ENCODE measurements around the gene VPS52. TPM values are rescaled to one million over a fixed set of nuclear protein-coding genes. Genes with fewer than 3 reads are reported as not detected.

Gene VPS52
- total RNA-seq, 4 donors from 2014 or later: 18.1 to 45.5 (median 31.5) TPM

DNA sequence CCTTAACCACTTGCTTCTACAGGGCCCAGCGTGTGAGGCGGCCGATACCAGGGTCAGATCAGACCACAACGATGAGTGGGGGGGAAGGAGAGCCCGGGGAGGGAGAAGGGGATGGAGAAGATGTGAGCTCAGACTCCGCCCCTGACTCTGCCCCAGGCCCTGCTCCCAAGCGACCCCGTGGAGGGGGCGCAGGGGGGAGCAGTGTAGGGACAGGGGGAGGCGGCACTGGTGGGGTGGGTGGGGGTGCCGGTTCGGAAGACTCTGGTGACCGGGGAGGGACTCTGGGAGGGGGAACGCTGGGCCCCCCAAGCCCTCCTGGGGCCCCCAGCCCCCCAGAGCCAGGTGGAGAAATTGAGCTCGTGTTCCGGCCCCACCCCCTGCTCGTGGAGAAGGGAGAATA, 60.5 kb downstream of the VPS52 start:
- TF ChIP-seq CTCF (IDR thresholded peaks at IDR 0.05): no peak
- TF ChIP-seq EP300 (IDR thresholded peaks at IDR 0.05): no peak
- TF ChIP-seq POLR2AphosphoS5 (IDR thresholded peaks at IDR 0.05): no peak
- TF ChIP-seq POLR2A (IDR thresholded peaks at IDR 0.05): no peak
- 42% methylated on average over 4 of the region's 17 CpGs; no CpG with 5 or more reads in 1 of the 2 donors for WGBS, 2 donors (ENCODE audit: low coverage in 1 of 2)
- H3K27me3 ChIP-seq: no peaks in the 10 kb centered on the region

DNA sequence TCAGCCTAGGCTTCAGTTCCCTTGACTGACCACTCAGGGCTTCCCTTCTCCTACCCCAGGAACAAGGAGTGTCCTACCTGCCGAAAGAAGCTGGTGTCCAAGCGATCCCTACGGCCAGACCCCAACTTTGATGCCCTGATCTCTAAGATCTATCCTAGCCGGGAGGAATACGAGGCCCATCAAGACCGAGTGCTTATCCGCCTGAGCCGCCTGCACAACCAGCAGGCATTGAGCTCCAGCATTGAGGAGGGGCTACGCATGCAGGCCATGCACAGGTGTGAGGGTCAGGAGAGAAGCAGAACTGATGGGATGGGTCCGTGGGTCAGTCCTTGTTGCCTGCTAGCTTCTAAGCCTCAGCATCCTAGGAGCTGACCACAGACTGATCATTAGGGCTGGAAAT, 61.8 kb downstream of the VPS52 start:
- no peaks in the 10 kb centered on the region for H3K27me3 ChIP-seq
- peaks cover 0 to 29% of the 10 kb centered on the region in 2 donors for H3K36me3 ChIP-seq
- TF ChIP-seq POLR2A (IDR thresholded peaks at IDR 0.05): no peak
- TF ChIP-seq EP300 (IDR thresholded peaks at IDR 0.05): no peak
- no peak for TF ChIP-seq POLR2AphosphoS5 (IDR thresholded peaks at IDR 0.05)
- H3K4me3 ChIP-seq: no peak overlapping the region
- H3K9me3 ChIP-seq: no peaks in the 10 kb centered on the region
- H3K4me1 ChIP-seq: peaks cover 0 to 64% (median 17%) of the 10 kb centered on the region in 3 donors
- no peak for ATAC-seq
- H3K27ac ChIP-seq: no peak overlapping the region
- 100% methylated on average over 4 of the region's 10 CpGs; no CpG with 5 or more reads in 1 of the 2 donors for WGBS, 2 donors (ENCODE audit: low coverage in 1 of 2)

More for the DNA sequence above, 60.5 kb downstream of the VPS52 start:
- Histone ChIP-seq H3K36me3 (peaks cover 0 to 29% of the 10 kb centered on the region in 2 donors), H3K4me1 (peaks cover 0 to 55% (median 11%) of the 10 kb centered on the region in 3 donors), H3K4me3 (no peak overlapping the region), H3K27ac (no peak overlapping the region), H3K9me3 (no peaks in the 10 kb centered on the region)
- no peak for ATAC-seq

- peak; percentile 100 for TF ChIP-seq POLR2AphosphoS5 (IDR thresholded peaks at IDR 0.05)
- no peak for TF ChIP-seq EP300 (IDR thresholded peaks at IDR 0.05)
- peak in 2 of 4 experiments; percentile 20 to 26 for TF ChIP-seq CTCF (IDR thresholded peaks at IDR 0.05)
- peak; percentile 98 to 99 for TF ChIP-seq POLR2A (IDR thresholded peaks at IDR 0.05)
- Histone ChIP-seq H3K4me1 (peaks cover 0 to 69% (median 22%) of the 10 kb centered on the region in 3 donors), H3K9me3 (no peaks in the 10 kb centered on the region), H3K36me3 (peaks cover 0 to 35% of the 10 kb centered on the region in 2 donors), H3K4me3 (peak within 1 kb of the TSS; percentile 69 to 91), H3K27ac (peak within 1 kb of the TSS; percentile 75 to 98 (median 96)), H3K27me3 (no peaks in the 10 kb centered on the region)
- 0 to 3% methylated on average over 3 to 6 of the region's 86 CpGs for WGBS, 2 donors (ENCODE audit: low coverage in 1 of 2)
- peak; percentile 81 for ATAC-seq
Measured at GRCh38 chr6:33208091-33208967, 63.3 kb downstream of the VPS52 start, which contains the start of gene RING1. TSS of gene RING1 (plus strand) at chr6:33208500. CDS start at chr6:33208823, 323 bp downstream.

DNA sequence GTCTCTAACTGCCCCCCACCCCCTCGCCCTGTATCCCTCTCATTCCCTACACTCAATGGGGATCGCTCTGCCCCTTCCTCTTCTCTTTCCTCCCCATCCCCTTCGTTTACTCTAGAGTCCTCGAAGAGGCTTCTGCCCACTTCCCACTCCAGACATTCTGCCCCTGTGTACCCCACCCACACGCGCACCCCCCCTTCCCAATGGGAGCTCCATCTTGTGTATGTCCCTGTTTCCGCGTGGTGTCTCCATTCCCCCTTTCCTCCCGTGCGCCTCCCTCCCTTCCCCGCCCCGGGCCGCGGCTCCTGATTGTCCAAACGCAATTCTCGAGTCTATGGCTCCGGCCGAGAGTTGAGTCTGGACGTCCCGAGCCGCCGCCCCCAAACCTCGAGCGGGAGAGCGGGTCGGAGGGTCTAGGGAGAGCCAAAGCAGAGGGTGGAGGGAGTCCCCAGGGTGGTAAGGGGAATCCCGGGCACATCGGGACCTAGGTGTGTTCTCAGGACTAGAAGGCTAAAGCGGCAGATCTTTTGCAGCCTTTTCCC, 64.1 kb downstream of the VPS52 start:
- WGBS, 2 donors (ENCODE audit: low coverage in 1 of 2): 0 to 2% methylated on average over 7 to 14 of the region's 29 CpGs
- Histone ChIP-seq H3K27ac (peak overlapping the region; percentile 75 to 98 (median 96)), H3K9me3 (no peaks in the 10 kb centered on the region), H3K4me3 (peak overlapping the region; percentile 69 to 91), H3K27me3 (no peaks in the 10 kb centered on the region), H3K36me3 (peaks cover 0 to 42% of the 10 kb centered on the region in 2 donors), H3K4me1 (peaks cover 0 to 69% (median 18%) of the 10 kb centered on the region in 3 donors)
- peak; percentile 10 for ATAC-seq
- no peak for TF ChIP-seq EP300 (IDR thresholded peaks at IDR 0.05)
- no peak for TF ChIP-seq CTCF (IDR thresholded peaks at IDR 0.05)
- TF ChIP-seq POLR2A (IDR thresholded peaks at IDR 0.05): no peak
- no peak for TF ChIP-seq POLR2AphosphoS5 (IDR thresholded peaks at IDR 0.05)

DNA sequence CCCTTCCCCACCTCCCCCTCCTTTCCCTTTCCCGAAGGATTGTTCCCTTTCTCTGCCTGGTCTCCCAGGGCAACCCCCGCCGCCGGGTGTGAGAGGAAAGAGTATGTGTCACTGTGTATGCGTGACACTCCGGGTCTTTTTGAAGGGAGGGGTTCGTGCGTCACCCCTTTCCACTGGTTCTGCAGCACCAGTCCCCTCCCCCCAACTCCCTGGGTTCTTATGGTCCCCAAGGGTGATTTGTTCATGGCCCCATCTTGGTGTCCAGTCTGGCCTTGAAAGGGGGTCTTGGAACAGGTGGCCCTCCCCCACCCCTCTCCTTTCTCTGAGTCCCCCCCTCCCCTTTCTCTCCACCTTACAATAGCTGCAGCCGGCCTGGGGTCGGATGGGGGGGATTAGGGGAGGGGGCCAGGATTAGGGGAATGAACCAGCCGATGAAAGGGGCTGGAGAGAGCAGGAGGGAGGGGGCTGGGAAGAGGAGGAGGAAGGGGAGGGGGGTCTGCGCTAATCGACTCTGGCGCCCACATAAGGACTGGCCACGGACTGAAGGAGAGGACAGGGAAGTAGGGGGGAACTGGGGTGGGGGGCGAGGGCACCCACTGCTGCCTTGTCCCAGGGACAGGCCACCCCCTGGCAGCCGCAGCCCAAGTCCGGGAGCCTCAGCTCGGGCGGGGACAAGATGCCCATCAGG, 64.7 kb downstream of the VPS52 start:
- WGBS, 2 donors (ENCODE audit: low coverage in 1 of 2): 18% methylated on average over 7 to 14 of the region's 20 CpGs
- no peaks in the 10 kb centered on the region for H3K27me3 ChIP-seq
- TF ChIP-seq CTCF (IDR thresholded peaks at IDR 0.05) (no peak), EP300 (IDR thresholded peaks at IDR 0.05) (no peak), POLR2AphosphoS5 (IDR thresholded peaks at IDR 0.05) (no peak), POLR2A (IDR thresholded peaks at IDR 0.05) (no peak)
- H3K4me1 ChIP-seq: peaks cover 2 to 69% (median 18%) of the 10 kb centered on the region in 3 donors
- peak overlapping the region in 3 of 4 donors; percentile 95 to 98 (median 96) for H3K27ac ChIP-seq
- H3K36me3 ChIP-seq: peaks cover 0 to 45% of the 10 kb centered on the region in 2 donors
- ATAC-seq: no peak
- H3K4me3 ChIP-seq: peak overlapping the region; percentile 69 to 91
- H3K9me3 ChIP-seq: no peaks in the 10 kb centered on the region
